PC-9 (cell line): ENCODE results near the gene ADAM30. TPM values are rescaled to one million over a fixed set of nuclear protein-coding genes. Genes with fewer than 3 reads are reported as not detected.

Source experiments
- Bru-seq: library from RNA; stranded (reverse); fragments of 400-500 nt; gene quantifications from one replicate; lab custom pipeline; 2021; lab: Mats Ljungman, UMichigan
- BruChase-seq, 2 experiments: library from RNA; stranded (reverse); fragments of 400-500 nt; gene quantifications; one replicate each; lab custom pipeline; 2021; lab: Mats Ljungman, UMichigan
- BruUV-seq: library from RNA; stranded (reverse); fragments of 400-500 nt; replicated peaks from 2 replicates; lab custom pipeline; 2021; lab: Mats Ljungman, UMichigan
- CTCF ChIA-PET: fragments of 300-600 bp; sonication (Branson Sonifier 250); formaldehyde crosslinking; loops from one replicate; lab custom pipeline; 2022; ENCODE audit warnings: antibody characterized with exemption; lab: Charles Lee
- POLR2A ChIA-PET: fragments of 300-600 bp; sonication (Branson Sonifier 250); formaldehyde crosslinking; loops from one replicate; lab custom pipeline; 2022; ENCODE audit warnings: antibody characterized with exemption; ENCODE audit not compliant: unreplicated experiment; lab: Charles Lee
- DNase-seq, 2 experiments: peaks; one replicate each; pipeline versions ENCODE4 v3.0.0 to v3.0.0-alpha.2; 2015 to 2022; ENCODE audit warnings: mixed read lengths in 1 of 2
- H2AFZ ChIP-seq: fragments of 200-600 bp; sonication (generic); 2 replicates; pipeline ENCODE4 v1.8.1; 2017; ENCODE audit warnings: antibody characterized with exemption
- H3F3A ChIP-seq: fragments of 200-600 bp; sonication (generic); 2 replicates; pipeline ENCODE4 v1.8.1; 2017; ENCODE audit warnings: antibody characterized with exemption, mild to moderate bottlenecking, low read depth; ENCODE audit not compliant: insufficient read depth
- H3K27ac ChIP-seq: fragments of 200-600 bp; sonication (generic); 2 replicates; pipeline ENCODE4 v1.6.1; 2016; ENCODE audit warnings: mixed run types
- H3K27me3 ChIP-seq: fragments of 200-600 bp; sonication (generic); 2 replicates; pipeline ENCODE4 v1.6.1; 2016; ENCODE audit warnings: low read depth, mixed run types; ENCODE audit not compliant: insufficient read depth
- H3K36me3 ChIP-seq: fragments of 200-600 bp; sonication (generic); 2 replicates; pipeline ENCODE4 v1.6.1; 2016; ENCODE audit warnings: low read depth, mixed run types
- H3K4me1 ChIP-seq: fragments of 200-600 bp; sonication (generic); replicated peaks from 2 replicates; pipeline ENCODE4 v1.6.1; 2016; ENCODE audit warnings: mixed run types; ENCODE audit not compliant: insufficient read depth
- H3K4me2 ChIP-seq: fragments of 200-600 bp; sonication (generic); 2 replicates; pipeline ENCODE4 v1.6.1; 2017; ENCODE audit warnings: mixed run types
- H3K4me3 ChIP-seq: fragments of 200-600 bp; sonication (generic); 2 replicates; pipeline ENCODE4 v1.6.1; 2016; ENCODE audit warnings: mixed run types
- H3K79me2 ChIP-seq: fragments of 200-600 bp; sonication (generic); 2 replicates; pipeline ENCODE4 v1.6.1; 2017; ENCODE audit warnings: low read depth, mixed run types
- H3K9me2 ChIP-seq: fragments of 200-600 bp; sonication (generic); 2 replicates; pipeline ENCODE4 v1.8.1; 2017; ENCODE audit warnings: mild to moderate bottlenecking; ENCODE audit not compliant: insufficient read depth
- H3K9me3 ChIP-seq: fragments of 200-600 bp; sonication (generic); 2 replicates; pipeline ENCODE4 v1.8.1; 2016; ENCODE audit warnings: low read depth; ENCODE audit not compliant: insufficient read depth
- H4K20me1 ChIP-seq: fragments of 200-600 bp; sonication (generic); 2 replicates; pipeline ENCODE4 v1.8.1; 2017; ENCODE audit not compliant: insufficient read depth
- EZH2 ChIP-seq: fragments of 200-600 bp; sonication (generic); IDR thresholded peaks from 2 replicates; pipeline ENCODE4 v1.8.0; 2017; ENCODE audit warnings: antibody characterized with exemption, low read depth
- intact Hi-C: fragments of 100-400 bp; cut with micrococcal nuclease; formaldehyde crosslinking; loops from one replicate; pipeline ENCODE4 v1.10.0; 2022; ENCODE audit not compliant: unreplicated experiment
- long read RNA-seq: library from polyadenylated mRNA; stranded (forward); transcript quantifications from one replicate; pipeline ENCODE4 v2.0.0, GENCODE V29; 2022
- total RNA-seq: library from RNA; stranded (reverse); gene quantifications from 2 replicates; pipeline ENCODE4 v1.2.3, GENCODE V29; 2021
- TF ChIP-seq, protein P1 (sequence below): fragments of 200-600 bp; sonication (generic); conservative IDR thresholded peaks from 2 replicates; pipeline ENCODE4 v1.6.1; 2017; ENCODE audit warnings: mixed run types, antibody characterized with exemption, mild to moderate bottlenecking, moderate library complexity

Gene ADAM30
- total RNA-seq, result not detected in 2 replicates
- Bru-seq, nascent RNA, result not detected
- not detected for BruChase-seq, experiment 1, labeled RNA remaining after a 2-hour chase
- BruChase-seq, experiment 2, labeled RNA remaining after a 6-hour chase, result not detected
- long read RNA-seq, result 0 reads

DNA sequence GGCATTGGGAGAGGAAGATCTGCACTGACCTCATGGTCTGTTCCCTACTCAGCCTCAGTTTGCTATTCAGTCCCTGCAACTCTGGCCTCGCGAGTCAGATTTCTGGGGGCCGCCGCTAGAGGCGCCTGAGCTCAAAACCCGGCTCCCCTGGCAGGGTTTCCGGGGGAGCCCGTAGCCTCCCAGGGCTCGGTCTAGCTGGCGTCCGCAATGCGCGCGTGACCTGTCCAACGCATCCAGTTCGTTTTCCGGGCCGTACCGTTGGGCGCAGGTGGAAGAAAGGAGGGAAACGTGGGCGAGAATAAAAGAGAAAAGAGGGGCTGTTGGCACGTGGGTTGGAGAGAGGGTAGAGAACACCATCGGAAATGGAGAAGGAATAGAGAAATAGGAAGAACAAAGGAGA, at the start of gene ADAM30:
TSS of gene ADAM30 (minus strand) at position 213 of the 400 bp plus-strand sequence. CDS start at position 34, 179 bp downstream.
- CTCF ChIA-PET, result no interaction called here
- no TSS peak for BruUV-seq

DNA sequence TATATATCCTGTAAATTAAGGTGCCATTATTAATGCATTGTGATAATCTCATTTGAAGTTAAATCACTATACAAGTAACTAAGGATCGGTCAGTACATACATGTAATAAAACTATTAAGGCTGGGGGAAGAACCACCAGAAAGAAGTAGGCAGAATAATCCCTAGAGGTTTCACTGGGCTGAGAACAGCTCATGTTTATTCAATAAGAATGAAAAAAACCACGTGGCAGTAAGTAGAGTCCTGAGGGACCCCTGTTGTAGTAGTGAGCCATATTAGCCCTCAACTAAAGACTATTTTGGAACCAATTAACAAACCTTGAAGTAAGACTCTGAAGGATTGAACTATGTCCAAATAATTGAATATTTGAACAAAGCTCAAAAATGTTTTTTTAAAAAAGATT, 46.9 kb upstream of the ADAM30 start:
- TF ChIP-seq, protein P1, sequence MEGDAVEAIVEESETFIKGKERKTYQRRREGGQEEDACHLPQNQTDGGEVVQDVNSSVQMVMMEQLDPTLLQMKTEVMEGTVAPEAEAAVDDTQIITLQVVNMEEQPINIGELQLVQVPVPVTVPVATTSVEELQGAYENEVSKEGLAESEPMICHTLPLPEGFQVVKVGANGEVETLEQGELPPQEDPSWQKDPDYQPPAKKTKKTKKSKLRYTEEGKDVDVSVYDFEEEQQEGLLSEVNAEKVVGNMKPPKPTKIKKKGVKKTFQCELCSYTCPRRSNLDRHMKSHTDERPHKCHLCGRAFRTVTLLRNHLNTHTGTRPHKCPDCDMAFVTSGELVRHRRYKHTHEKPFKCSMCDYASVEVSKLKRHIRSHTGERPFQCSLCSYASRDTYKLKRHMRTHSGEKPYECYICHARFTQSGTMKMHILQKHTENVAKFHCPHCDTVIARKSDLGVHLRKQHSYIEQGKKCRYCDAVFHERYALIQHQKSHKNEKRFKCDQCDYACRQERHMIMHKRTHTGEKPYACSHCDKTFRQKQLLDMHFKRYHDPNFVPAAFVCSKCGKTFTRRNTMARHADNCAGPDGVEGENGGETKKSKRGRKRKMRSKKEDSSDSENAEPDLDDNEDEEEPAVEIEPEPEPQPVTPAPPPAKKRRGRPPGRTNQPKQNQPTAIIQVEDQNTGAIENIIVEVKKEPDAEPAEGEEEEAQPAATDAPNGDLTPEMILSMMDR, result no peak
- no peak for TF ChIP-seq EZH2
- H3K4me1 ChIP-seq, result no peaks in the 10 kb centered on the region
- H3K4me2 ChIP-seq, result no peak overlapping the region
- ChIA-PET POLR2A (no interaction called here), CTCF (interaction anchor here (1.2 kb wide), 1 partner anchor 31 kb away, joined by 7 read pairs; no protein-coding TSS in a partner anchor)
- H3K9me2 ChIP-seq, result no peaks in the 10 kb centered on the region
- peaks cover 46% of the 10 kb centered on the region for H3K36me3 ChIP-seq
- H2AFZ ChIP-seq, result no peak overlapping the region
- no peak for DNase-seq
- H3K27me3 ChIP-seq, result no peaks in the 10 kb centered on the region
- intact Hi-C loops, result loop anchor here (10.0 kb wide), 2 partner anchors 198 to 328 kb away; no protein-coding TSS in a partner anchor
- BruUV-seq, result no TSS peak
- H3K9me3 ChIP-seq, result no peaks in the 10 kb centered on the region
- H4K20me1 ChIP-seq, result no peaks in the 10 kb centered on the region; the same call in 1 of the 2 replicates
- no peaks in the 10 kb centered on the region for H3K79me2 ChIP-seq
- H3K4me3 ChIP-seq, result no peak overlapping the region
- no peak overlapping the region for H3K27ac ChIP-seq
- H3F3A ChIP-seq, result peaks cover 6% of the 10 kb centered on the region

More for the DNA sequence above, at the start of gene ADAM30:
- intact Hi-C loops, result no loop called here
- Histone ChIP-seq H3K36me3 (no peaks in the 10 kb centered on the region), H3K9me3 (no peaks in the 10 kb centered on the region), H4K20me1 (no peaks in the 10 kb centered on the region), H3F3A (no peaks in the 10 kb centered on the region), H3K4me3 (no peak within 1 kb of the TSS), H3K27me3 (no peaks in the 10 kb centered on the region), H3K79me2 (no peaks in the 10 kb centered on the region), H3K27ac (no peak within 1 kb of the TSS), H2AFZ (no peak within 1 kb of the TSS), H3K4me2 (no peak within 1 kb of the TSS), H3K9me2 (no peaks in the 10 kb centered on the region), H3K4me1 (no peaks in the 10 kb centered on the region)
- POLR2A ChIA-PET, result no interaction called here
- TF ChIP-seq, protein P1, result no peak
- TF ChIP-seq EZH2, result no peak
- no peak for DNase-seq

DNA sequence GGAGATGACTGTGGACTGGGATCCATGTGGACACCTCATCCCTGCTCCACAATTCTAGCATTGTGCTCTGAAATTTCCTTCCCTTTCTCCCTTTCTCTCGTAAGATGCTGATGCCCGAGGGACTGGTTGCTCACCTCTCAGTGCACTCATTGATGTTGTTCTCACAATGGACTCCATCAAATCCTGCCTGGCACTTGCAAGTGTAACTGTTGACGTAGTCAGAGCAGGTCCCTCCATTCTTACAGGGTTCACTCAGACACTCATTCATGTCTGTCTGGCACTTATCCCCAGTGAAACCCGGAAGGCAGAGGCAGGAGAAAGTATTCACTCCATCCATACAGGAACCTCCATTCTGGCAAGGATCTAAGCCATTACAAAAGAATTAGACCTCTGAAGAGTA, 45.1 kb upstream of the ADAM30 start:
- H3K4me3 ChIP-seq, result no peak overlapping the region
- POLR2A ChIA-PET, result no interaction called here
- H4K20me1 ChIP-seq, result no peaks in the 10 kb centered on the region; the same call in 1 of the 2 replicates
- H3K27me3 ChIP-seq, result no peaks in the 10 kb centered on the region
- no peaks in the 10 kb centered on the region for H3K9me2 ChIP-seq
- intact Hi-C loops, result loop anchor here (10.0 kb wide), 2 partner anchors 197 to 327 kb away; no protein-coding TSS in a partner anchor
- BruUV-seq, result no TSS peak
- no peaks in the 10 kb centered on the region for H3K79me2 ChIP-seq
- DNase-seq, result no peak
- no peak overlapping the region for H3K27ac ChIP-seq
- CTCF ChIA-PET, result no interaction called here
- H3K36me3 ChIP-seq, result peaks cover 38% of the 10 kb centered on the region
- H3F3A ChIP-seq, result no peaks in the 10 kb centered on the region; the same call in none of the 2 replicates
- TF ChIP-seq EZH2, result no peak
- TF ChIP-seq, protein P1, result no peak
- no peaks in the 10 kb centered on the region for H3K9me3 ChIP-seq
- no peaks in the 10 kb centered on the region for H3K4me1 ChIP-seq
- no peak overlapping the region for H3K4me2 ChIP-seq
- H2AFZ ChIP-seq, result no peak overlapping the region
